K562 (cell line): Measurements from ENCODE around the gene PDE8A. TPM values are rescaled to one million over a fixed set of nuclear protein-coding genes. Genes with fewer than 3 reads are reported as not detected.

ENCODE experiments used
- ARHGAP35 ChIP-seq: fragments of 450-650 bp; IDR thresholded peaks from 2 replicates; pipeline ENCODE4 v1.6.1; 2018; ENCODE audit not compliant: partially characterized antibody
- BRCA1 ChIP-seq, 2 experiments: fragments of 450-650 bp in 1 of 2; sonication (generic) in 1 of 2; formaldehyde crosslinking in 1 of 2; IDR thresholded peaks; 2 replicates each; pipeline versions ENCODE4 v1.5.0 to v1.6.1; 2017 to 2020; ENCODE audit warnings: mild to moderate bottlenecking in 1 of 2, missing genetic modification reagents in 1 of 2
- CAMTA2 ChIP-seq: fragments of 250-450 bp; sonication (Bioruptor Pico); conservative IDR thresholded peaks from 2 replicates; pipeline ENCODE4 v1.5.1; 2022
- CEBPB ChIP-seq: fragments of 450-650 bp; IDR thresholded peaks from 2 replicates; pipeline ENCODE4 v1.6.1; 2016; ENCODE audit warnings: missing genetic modification characterization, missing compliant biosample characterization
- ESRRA ChIP-seq: fragments of 450-650 bp; IDR thresholded peaks from 2 replicates; pipeline ENCODE4 v1.6.1; 2014; ENCODE audit warnings: low read depth, mild to moderate bottlenecking, moderate library complexity, borderline replicate concordance
- FOXA1 ChIP-seq: fragments of 450-650 bp; IDR thresholded peaks from 2 replicates; pipeline ENCODE4 v1.6.1; 2016; ENCODE audit warnings: mild to moderate bottlenecking, borderline replicate concordance
- HNRNPK ChIP-seq: fragments of 200-400 bp; formaldehyde crosslinking; IDR thresholded peaks from one replicate; pipeline ENCODE4 v1.6.1; 2018; ENCODE audit warnings: mild to moderate bottlenecking, low read depth, low read length; ENCODE audit not compliant: poor library complexity, severe bottlenecking
- NCOA1 ChIP-seq: fragments of 450-650 bp; IDR thresholded peaks from 2 replicates; pipeline ENCODE4 v1.6.1; 2016; ENCODE audit warnings: low read depth
- PHB ChIP-seq: fragments of 250-450 bp; sonication (Bioruptor Pico); IDR thresholded peaks from 2 replicates; pipeline ENCODE4 v1.5.0; 2021
- POLR2AphosphoS5 ChIP-seq: IDR thresholded peaks from 2 replicates; pipeline ENCODE4 v1.6.1; 2011; ENCODE audit warnings: mild to moderate bottlenecking, low read depth, low read length, moderate library complexity; ENCODE audit not compliant: control insufficient read depth, insufficient read depth
- TEAD1 ChIP-seq, 2 experiments: fragments of 450-650 bp in 1 of 2; sonication (generic) in 1 of 2; formaldehyde crosslinking; IDR thresholded peaks; 2 replicates each; pipeline versions ENCODE4 v1.4.0 to v1.8.0; 2020 to 2022; ENCODE audit warnings: mild to moderate bottlenecking in 2 of 2, missing genetic modification reagents in 1 of 2
- polyA plus RNA-seq, 8 experiments: library from polyadenylated mRNA; depleted of rRNA in 4 of 8; stranded (reverse) in 5 of 8; unstranded in 3 of 8; fragments of >200 nt; fragmentation: Nextera tagmentation in 2 of 8; fragmentation: Illumina TruSeq in 1 of 8; extraction: Ambion mirVana in 2 of 8; extraction: Trizol in 1 of 8; gene quantifications; 2 replicates each; pipeline versions ENCODE4 v1.2.1 to v1.2.3, GENCODE V29; 2011 to 2014; ENCODE audit warnings: inconsistent platforms in 1 of 8, missing spikeins in 1 of 8
- total RNA-seq, 7 experiments: library from RNA; depleted of rRNA in 6 of 7; stranded (reverse); fragments of >200 nt in 6 of 7; fragmentation: Illumina TruSeq in 2 of 7; extraction: Trizol in 2 of 7; gene quantifications; 2 replicates each; pipeline versions ENCODE4 v1.2.1 to v1.2.3, GENCODE V29; 2011 to 2021; ENCODE audit warnings: low replicate concordance in 1 of 7
- TF ChIP-seq, protein P1 (sequence below): fragments of 250-450 bp; sonication (Bioruptor Pico); IDR thresholded peaks from 2 replicates; pipeline ENCODE4 v1.8.0; 2021; ENCODE audit warnings: moderate library complexity, mild to moderate bottlenecking, inconsistent platforms
- TF ChIP-seq, protein P2 (sequence below), 2 experiments: fragments of 450-650 bp; IDR thresholded peaks; 2 replicates each; pipeline ENCODE4 v1.6.1; 2016; ENCODE audit warnings: mild to moderate bottlenecking in 2 of 2, borderline replicate concordance in 1 of 2, low read depth in 1 of 2, moderate library complexity in 1 of 2
- TF ChIP-seq, protein P3 (sequence below): fragments of 450-650 bp; IDR thresholded peaks from 2 replicates; pipeline ENCODE4 v1.6.1; 2017; ENCODE audit warnings: antibody characterized with exemption, mild to moderate bottlenecking

Gene PDE8A
- total and polyA plus RNA-seq, 9 of the 15 experiments (the other 6 are each of a cell fraction or from before 2014, with no cell fraction given): 5.9 to 40.3 (median 19.8) TPM

DNA sequence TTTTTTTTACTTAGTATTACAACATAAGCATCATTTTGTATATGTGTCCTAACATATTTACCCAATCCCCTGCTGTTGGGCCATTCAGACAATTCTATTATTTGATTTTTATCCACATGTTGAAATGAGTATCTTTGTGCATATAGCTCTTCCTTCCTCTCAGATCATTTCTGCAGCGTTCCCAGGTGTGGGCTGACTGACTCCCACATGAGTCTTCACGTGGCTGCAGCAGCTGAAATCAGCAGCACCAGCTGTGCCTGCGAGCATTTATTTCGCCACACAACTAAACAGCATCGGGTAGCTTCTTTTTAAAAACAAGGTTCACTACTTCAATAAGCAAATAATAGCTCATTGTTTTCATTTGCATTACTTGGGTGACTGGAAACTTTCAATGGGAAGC, 44.5 kb upstream of the PDE8A start (continued):
- TF ChIP-seq ESRRA (no peak), HNRNPK (no peak), TEAD1 (CRISPR knock-in tag; IDR thresholded peaks at IDR 0.05) (no peak), CEBPB (peak; percentile 42; the same call in 1 of the 2 replicates), NCOA1 (no peak), PHB (no peak), BRCA1 (IDR thresholded peaks at IDR 0.05) (no peak), BRCA1 (CRISPR knock-in tag; IDR thresholded peaks at IDR 0.05) (no peak), POLR2AphosphoS5 (peak; percentile 35; the same call in 1 of the 2 replicates), FOXA1 (no peak), ARHGAP35 (no peak), CAMTA2 (CRISPR knock-in tag) (no peak)
- TF ChIP-seq, protein P1, sequence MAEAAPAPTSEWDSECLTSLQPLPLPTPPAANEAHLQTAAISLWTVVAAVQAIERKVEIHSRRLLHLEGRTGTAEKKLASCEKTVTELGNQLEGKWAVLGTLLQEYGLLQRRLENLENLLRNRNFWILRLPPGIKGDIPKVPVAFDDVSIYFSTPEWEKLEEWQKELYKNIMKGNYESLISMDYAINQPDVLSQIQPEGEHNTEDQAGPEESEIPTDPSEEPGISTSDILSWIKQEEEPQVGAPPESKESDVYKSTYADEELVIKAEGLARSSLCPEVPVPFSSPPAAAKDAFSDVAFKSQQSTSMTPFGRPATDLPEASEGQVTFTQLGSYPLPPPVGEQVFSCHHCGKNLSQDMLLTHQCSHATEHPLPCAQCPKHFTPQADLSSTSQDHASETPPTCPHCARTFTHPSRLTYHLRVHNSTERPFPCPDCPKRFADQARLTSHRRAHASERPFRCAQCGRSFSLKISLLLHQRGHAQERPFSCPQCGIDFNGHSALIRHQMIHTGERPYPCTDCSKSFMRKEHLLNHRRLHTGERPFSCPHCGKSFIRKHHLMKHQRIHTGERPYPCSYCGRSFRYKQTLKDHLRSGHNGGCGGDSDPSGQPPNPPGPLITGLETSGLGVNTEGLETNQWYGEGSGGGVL: no peak
- TF ChIP-seq, protein P2, sequence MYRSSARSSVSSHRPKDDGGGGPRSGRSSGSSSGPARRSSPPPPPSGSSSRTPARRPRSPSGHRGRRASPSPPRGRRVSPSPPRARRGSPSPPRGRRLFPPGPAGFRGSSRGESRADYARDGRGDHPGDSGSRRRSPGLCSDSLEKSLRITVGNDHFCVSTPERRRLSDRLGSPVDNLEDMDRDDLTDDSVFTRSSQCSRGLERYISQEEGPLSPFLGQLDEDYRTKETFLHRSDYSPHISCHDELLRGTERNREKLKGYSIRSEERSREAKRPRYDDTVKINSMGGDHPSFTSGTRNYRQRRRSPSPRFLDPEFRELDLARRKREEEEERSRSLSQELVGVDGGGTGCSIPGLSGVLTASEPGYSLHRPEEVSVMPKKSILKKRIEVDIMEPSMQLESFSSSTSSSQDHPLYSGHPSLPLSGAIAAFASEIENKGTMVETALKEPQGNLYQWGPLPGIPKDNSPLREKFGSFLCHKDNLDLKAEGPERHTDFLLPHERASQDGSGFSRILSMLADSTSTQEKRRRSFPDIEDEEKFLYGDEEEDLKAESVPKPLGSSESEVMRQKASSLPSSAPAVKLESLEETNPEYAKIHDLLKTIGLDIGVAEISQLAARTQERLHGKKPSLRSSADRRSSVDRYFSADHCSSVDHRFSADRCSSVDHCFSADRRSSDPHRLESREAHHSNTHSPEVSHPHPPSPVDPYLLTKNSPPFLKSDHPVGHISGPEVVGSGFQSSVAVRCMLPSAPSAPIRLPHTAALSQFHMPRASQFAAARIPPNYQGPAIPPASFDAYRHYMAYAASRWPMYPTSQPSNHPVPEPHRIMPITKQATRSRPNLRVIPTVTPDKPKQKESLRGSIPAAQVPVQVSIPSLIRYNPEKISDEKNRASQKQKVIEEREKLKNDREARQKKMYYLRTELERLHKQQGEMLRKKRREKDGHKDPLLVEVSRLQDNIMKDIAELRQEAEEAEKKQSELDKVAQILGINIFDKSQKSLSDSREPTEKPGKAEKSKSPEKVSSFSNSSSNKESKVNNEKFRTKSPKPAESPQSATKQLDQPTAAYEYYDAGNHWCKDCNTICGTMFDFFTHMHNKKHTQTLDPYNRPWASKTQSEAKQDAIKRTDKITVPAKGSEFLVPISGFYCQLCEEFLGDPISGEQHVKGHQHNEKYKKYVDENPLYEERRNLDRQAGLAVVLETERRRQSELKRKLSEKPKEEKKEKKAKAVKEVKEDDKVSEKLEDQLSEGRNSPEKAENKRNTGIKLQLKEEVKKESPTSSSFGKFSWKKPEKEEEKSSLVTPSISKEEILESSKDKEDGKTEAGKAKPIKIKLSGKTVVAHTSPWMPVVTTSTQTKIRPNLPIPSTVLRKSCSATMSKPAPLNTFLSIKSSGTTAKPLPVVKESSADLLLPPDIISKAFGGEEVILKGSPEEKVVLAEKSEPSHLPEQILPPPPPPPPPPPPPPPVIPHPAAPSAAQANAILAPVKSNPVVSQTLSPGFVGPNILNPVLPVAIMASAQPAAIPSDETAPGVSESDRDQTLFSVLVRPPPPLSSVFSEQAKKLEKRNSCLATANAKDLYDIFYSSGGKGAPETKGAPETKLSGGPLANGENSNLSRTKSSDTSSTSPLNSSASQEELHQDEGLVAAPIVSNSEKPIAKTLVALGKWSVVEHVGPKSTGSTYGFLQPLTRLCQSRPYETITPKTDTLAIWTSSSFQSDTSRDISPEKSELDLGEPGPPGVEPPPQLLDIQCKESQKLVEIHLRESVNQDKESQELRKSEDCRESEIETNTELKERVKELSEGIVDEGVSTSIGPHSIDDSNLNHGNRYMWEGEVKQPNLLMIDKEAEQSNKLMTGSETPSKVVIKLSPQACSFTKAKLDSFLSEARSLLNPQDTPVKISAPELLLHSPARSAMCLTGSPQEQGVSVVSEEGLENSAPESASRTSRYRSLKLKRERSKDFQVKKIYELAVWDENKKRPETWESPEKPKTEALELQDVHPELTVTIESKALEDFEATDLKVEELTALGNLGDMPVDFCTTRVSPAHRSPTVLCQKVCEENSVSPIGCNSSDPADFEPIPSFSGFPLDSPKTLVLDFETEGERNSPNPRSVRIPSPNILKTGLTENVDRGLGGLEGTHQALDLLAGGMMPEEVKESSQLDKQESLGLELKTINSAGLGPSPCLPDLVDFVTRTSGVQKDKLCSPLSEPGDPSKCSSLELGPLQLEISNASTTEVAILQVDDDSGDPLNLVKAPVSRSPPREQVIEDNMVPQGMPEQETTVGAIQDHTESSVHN (IDR thresholded peaks at IDR 0.05; ENCODE audit: borderline replicate concordance in 1 of 2, low read depth in 1 of 2): no peak
- TF ChIP-seq, protein P3, sequence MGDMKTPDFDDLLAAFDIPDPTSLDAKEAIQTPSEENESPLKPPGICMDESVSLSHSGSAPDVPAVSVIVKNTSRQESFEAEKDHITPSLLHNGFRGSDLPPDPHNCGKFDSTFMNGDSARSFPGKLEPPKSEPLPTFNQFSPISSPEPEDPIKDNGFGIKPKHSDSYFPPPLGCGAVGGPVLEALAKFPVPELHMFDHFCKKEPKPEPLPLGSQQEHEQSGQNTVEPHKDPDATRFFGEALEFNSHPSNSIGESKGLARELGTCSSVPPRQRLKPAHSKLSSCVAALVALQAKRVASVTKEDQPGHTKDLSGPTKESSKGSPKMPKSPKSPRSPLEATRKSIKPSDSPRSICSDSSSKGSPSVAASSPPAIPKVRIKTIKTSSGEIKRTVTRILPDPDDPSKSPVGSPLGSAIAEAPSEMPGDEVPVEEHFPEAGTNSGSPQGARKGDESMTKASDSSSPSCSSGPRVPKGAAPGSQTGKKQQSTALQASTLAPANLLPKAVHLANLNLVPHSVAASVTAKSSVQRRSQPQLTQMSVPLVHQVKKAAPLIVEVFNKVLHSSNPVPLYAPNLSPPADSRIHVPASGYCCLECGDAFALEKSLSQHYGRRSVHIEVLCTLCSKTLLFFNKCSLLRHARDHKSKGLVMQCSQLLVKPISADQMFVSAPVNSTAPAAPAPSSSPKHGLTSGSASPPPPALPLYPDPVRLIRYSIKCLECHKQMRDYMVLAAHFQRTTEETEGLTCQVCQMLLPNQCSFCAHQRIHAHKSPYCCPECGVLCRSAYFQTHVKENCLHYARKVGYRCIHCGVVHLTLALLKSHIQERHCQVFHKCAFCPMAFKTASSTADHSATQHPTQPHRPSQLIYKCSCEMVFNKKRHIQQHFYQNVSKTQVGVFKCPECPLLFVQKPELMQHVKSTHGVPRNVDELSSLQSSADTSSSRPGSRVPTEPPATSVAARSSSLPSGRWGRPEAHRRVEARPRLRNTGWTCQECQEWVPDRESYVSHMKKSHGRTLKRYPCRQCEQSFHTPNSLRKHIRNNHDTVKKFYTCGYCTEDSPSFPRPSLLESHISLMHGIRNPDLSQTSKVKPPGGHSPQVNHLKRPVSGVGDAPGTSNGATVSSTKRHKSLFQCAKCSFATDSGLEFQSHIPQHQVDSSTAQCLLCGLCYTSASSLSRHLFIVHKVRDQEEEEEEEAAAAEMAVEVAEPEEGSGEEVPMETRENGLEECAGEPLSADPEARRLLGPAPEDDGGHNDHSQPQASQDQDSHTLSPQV: peak; percentile 30; the same call in 1 of the 2 replicates
